Activated CD8-positive, alpha-beta memory T cell treated with anti-CD3 and anti-CD28 coated beads, Interleukin-2, amount 10 ng/mL, durations not matched to agents 7 days and 5 days (primary cell): ENCODE data around the gene RAP2B. TPM values are rescaled to one million over a fixed set of nuclear protein-coding genes. Genes with fewer than 3 reads are reported as not detected.
"Not testable (repeated sequence)": the region's sequence is repeated elsewhere in the genome, so short reads cannot be mapped to it uniquely, and the experiment has no call there.

ENCODE experiments used
- ATAC-seq: fragments of 150-1000 bp; cut with Tn5 transposase; one replicate; pipeline ENCODE4 v1.10.0; 2021; ENCODE audit warnings: moderate library complexity
- CTCF ChIA-PET: fragments of 350-600 bp; sonication (Branson Sonifier 250); formaldehyde crosslinking; loops from one replicate; lab custom pipeline; 2021; ENCODE audit warnings: antibody characterized with exemption; lab: Charles Lee
- DNase-seq: peaks from one replicate; pipeline ENCODE4 v3.0.0-alpha.2; 2020
- H3K27ac Mint-ChIP-seq: one replicate; pipeline ENCODE4 v1.8.0; 2021; ENCODE audit warnings: mild to moderate bottlenecking, mixed read lengths
- H3K27me3 Mint-ChIP-seq: one replicate; pipeline ENCODE4 v1.8.0; 2021; ENCODE audit warnings: mixed read lengths
- H3K36me3 Mint-ChIP-seq: one replicate; pipeline ENCODE4 v1.8.0; 2021; ENCODE audit warnings: mild to moderate bottlenecking, mixed read lengths
- H3K4me1 Mint-ChIP-seq: one replicate; pipeline ENCODE4 v1.8.0; 2021; ENCODE audit warnings: mixed read lengths
- H3K4me3 Mint-ChIP-seq: one replicate; pipeline ENCODE4 v1.8.0; 2021; ENCODE audit warnings: mild to moderate bottlenecking, moderate library complexity, mixed read lengths
- H3K9me3 Mint-ChIP-seq: one replicate; pipeline ENCODE4 v1.8.0; 2022; ENCODE audit warnings: low read depth, mixed read lengths
- total RNA-seq, 2 experiments: library from RNA; stranded (reverse); gene quantifications; one replicate each; pipeline ENCODE4 v1.2.3, GENCODE V29; 2021

RAP2B gene
- 10 to 100 TPM; 17.3 to 22.4 TPM for total RNA-seq

DNA sequence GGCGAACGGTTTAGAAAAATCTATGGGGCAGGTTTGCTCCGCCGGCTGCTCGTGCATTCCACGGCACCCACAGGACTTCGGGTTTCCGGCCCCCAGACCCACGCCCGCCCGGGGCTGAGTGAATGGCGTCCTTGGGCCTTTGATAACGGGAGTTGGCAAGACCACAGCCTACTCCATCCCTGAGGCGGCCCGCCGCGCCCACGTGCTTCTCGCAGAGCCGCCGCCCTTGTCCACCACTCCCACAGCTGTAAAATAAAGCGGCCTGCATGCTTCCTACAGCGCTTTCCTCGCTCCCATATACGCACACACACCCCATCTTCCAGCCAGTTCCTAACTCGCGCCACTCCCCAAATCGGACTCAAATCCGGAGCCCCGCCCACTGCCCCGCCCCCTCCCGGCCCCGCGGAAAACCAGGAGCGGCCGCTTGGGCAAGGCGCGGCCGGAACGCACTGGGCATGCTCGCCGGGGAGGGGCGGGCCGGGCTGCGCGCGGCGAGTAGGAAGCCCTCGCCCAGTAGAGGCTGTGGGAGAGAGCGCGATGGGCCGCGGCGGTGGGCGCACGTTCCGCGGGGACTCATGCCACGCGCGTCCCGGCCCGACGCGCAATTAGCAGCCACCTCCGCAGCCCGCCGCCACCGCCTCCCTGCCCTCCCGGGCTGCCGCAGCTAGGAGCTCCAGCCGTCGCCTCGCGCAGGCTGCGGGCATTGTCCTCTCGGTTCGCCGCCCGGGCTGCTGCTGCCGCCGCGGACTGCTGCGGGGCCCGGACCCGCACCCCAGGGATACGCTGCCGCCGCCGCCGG is at the start of gene RAP2B:
TSS of gene RAP2B (plus strand) at position 513 of the 799 bp plus-strand sequence. CDS start 468 bp downstream, outside the sequence.
- CTCF ChIA-PET: interaction anchor here (0.9 to 6.5 kb wide), 8 partner anchors 8 to 434 kb away, joined by 3 to 35 read pairs (median 7); no protein-coding TSS in a partner anchor
- H3K36me3 Mint-ChIP-seq: peaks cover 39% of the 10 kb centered on the region

DNA sequence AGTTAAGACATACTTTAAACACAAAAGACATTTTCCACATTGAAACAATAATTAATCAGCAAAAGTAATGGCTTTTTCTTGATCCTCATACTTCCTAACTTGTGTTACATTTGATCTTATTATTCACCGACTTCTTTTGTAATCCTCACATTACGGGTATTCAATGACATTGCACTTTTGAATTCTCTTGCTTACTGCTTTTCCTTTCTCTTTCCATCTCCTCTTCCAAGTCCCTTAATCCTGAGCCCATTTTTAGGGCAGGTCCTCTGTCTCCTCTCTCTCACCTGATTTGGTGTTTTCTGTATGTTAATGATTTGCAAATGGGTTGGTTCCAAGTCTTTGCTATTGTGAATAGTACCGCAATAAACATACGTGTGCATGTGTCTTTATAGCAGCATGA is 48.5 kb upstream of the RAP2B start:
- CTCF ChIA-PET: no interaction called here
- Mint-ChIP-seq H3K4me1 (no peaks in the 10 kb centered on the region), H3K36me3 (no peaks in the 10 kb centered on the region), H3K27ac (no peak overlapping the region), H3K27me3 (peaks cover 2% of the 10 kb centered on the region), H3K9me3 (no peaks in the 10 kb centered on the region), H3K4me3 (no peak overlapping the region)
- ATAC-seq (no peak), DNase-seq (no peak)

More for the DNA sequence above, at the start of gene RAP2B:
- peak within 1 kb of the TSS; percentile 95 for H3K27ac Mint-ChIP-seq
- H3K4me3 Mint-ChIP-seq: peak within 1 kb of the TSS; percentile 99
- H3K4me1 Mint-ChIP-seq: peaks cover 41% of the 10 kb centered on the region
- peak; percentile 71 for ATAC-seq
- H3K9me3 Mint-ChIP-seq: no peaks in the 10 kb centered on the region
- H3K27me3 Mint-ChIP-seq: no peaks in the 10 kb centered on the region
- DNase-seq: peak; percentile 98

DNA sequence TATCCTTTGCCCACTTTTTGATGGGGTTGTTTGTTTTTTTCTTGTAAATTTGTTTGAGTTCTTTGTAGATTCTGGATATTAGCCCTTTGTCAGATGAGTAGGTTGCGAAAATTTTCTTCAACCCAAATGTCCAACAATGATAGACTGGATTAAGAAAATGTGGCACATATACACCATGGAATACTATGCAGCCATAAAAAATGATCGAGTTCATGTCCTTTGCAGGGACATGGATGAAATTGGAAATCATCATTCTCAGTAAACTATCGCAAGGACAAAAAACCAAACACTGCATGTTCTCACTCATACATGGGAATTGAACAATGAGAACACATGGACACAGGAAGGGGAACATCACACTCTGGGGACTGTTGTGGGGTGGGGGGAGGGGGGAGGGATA is 47.8 kb upstream of the RAP2B start:
- DNase-seq, H3K27ac Mint-ChIP-seq, H3K4me3 Mint-ChIP-seq, H3K4me1 Mint-ChIP-seq, H3K9me3 Mint-ChIP-seq, H3K27me3 Mint-ChIP-seq, ATAC-seq, CTCF ChIA-PET, H3K36me3 Mint-ChIP-seq: not testable (repeated sequence)

DNA sequence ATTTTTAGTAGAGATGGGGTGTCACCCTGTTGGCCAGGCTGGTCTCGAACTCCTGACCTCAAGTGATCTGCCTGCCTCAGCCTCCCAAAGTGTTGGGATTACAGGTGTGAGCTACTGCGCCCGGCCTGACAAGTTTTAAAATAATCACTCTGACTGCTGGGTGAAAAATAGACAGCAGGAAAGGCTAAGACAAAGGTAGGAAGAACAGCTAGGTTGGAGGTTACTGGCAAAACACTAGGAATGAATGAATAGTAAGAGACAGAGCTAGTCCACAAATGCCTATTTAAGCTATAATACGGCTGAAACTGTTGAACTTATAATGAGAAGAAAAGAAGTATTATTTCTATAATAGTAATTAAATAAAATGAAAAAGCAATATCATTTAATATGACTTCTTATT is 46.7 kb upstream of the RAP2B start:
- Mint-ChIP-seq H3K4me1 (no peaks in the 10 kb centered on the region), H3K9me3 (no peaks in the 10 kb centered on the region), H3K27me3 (peaks cover 2% of the 10 kb centered on the region), H3K36me3 (no peaks in the 10 kb centered on the region), H3K4me3 (no peak overlapping the region), H3K27ac (no peak overlapping the region)
- ATAC-seq: no peak
- CTCF ChIA-PET: no interaction called here
- DNase-seq: no peak

DNA sequence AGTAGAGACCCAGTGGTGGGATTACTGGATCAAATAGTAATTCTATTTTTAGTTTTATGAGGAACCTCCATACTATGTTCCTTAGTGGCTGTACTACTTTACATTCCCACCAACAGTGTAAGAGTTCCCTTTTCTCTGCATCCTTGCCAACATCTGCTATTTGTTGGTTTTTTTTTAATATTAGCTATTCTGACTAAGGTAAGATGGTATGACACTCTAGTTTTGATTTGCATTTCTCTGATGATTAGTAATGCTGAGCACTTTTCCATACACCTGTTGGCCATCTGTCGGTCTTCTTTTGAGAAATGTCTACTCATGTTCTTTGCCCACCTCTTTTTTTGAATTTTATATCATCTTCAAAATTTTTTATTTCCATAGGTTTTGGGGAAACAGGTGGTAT is 34.2 kb upstream of the RAP2B start:
- Mint-ChIP-seq H3K4me1 (peaks cover 7% of the 10 kb centered on the region), H3K9me3 (no peaks in the 10 kb centered on the region), H3K4me3 (no peak overlapping the region), H3K27ac (no peak overlapping the region), H3K36me3 (no peaks in the 10 kb centered on the region), H3K27me3 (no peaks in the 10 kb centered on the region)
- CTCF ChIA-PET: no interaction called here
- ATAC-seq (no peak), DNase-seq (no peak)

DNA sequence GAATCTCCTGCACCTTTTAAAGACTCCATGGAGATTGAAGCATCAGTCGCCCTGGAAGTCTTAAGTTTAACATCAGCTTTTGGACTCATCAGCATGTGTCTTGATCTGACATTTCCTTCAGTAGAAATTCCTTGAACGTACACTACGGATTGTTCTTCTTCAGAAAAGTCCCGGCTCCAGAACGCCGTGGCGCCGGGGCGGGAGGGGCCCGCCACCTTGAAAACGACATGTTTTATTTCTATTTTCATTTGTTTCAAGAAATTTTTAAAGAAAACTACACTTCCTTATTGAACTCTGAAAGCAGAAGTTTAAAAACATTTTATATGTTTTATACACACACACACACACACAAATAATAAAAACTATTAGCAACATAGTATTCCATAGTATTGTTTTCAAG is 32.6 kb upstream of the RAP2B start:
- Mint-ChIP-seq H3K27ac (no peak overlapping the region), H3K36me3 (no peaks in the 10 kb centered on the region), H3K9me3 (no peaks in the 10 kb centered on the region), H3K27me3 (no peaks in the 10 kb centered on the region), H3K4me1 (peaks cover 7% of the 10 kb centered on the region), H3K4me3 (no peak overlapping the region)
- no peak for DNase-seq
- CTCF ChIA-PET: no interaction called here
- no peak for ATAC-seq

DNA sequence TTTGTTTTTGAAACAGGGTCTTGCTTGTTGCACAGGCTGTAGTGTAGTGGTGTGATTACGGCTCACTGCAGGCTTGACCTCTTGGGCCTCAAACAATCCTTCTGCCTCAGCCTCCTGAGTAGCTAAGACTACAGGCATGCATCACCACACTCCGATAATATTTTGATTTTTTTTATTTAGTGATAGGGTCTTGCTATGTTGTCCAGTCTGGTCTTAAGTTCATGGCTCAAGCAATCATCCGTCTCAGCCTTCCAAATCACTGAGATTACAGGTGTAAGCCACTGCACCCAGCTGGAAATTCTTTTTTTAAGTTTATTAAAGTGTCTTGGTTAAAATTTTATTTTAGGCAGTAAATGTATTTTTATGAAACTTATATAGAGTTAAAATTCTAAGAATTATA is 32.2 kb upstream of the RAP2B start:
- Mint-ChIP-seq H3K27ac (no peak overlapping the region), H3K4me1 (peaks cover 7% of the 10 kb centered on the region), H3K27me3 (no peaks in the 10 kb centered on the region), H3K4me3 (no peak overlapping the region), H3K9me3 (no peaks in the 10 kb centered on the region), H3K36me3 (no peaks in the 10 kb centered on the region)
- no peak for ATAC-seq
- DNase-seq: no peak
- CTCF ChIA-PET: no interaction called here

DNA sequence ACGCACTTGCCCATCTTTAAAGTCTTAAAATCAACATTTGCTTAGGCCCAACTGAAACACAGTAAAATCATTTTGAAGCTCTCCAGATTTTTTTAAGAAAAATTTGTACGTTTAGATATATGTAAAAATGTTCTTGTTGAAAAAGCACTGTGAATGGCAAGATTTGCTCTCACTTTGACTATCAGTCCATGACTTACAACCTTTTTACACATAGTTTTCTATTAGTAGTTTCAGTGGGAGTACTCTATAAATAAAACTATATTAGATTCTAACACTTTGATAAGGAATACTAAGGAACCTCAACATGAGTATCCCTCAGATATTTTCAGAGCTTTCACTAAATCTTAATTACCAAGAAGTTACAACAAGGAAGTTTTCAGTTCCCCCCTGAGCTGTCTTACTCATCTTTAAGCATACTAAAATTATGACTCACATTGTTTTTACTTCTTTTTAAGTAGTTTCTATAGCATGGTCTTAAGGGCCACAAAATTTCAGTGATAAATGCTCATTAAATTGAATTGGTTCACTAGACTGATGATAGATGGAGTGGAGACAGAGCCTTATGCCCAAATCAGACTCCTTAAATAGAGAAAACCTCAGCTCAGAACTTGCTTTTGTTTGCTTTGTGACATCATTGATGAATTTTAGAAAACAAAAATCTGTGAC is 31.6 kb upstream of the RAP2B start:
- Mint-ChIP-seq H3K36me3 (no peaks in the 10 kb centered on the region), H3K27ac (no peak overlapping the region), H3K4me1 (peaks cover 7% of the 10 kb centered on the region), H3K9me3 (no peaks in the 10 kb centered on the region), H3K4me3 (no peak overlapping the region), H3K27me3 (no peaks in the 10 kb centered on the region)
- no peak for ATAC-seq
- no peak for DNase-seq
- CTCF ChIA-PET: interaction anchor here (0.6 to 0.7 kb wide), 2 partner anchors 9 to 352 kb away, joined by 3 read pairs; no protein-coding TSS in a partner anchor

DNA sequence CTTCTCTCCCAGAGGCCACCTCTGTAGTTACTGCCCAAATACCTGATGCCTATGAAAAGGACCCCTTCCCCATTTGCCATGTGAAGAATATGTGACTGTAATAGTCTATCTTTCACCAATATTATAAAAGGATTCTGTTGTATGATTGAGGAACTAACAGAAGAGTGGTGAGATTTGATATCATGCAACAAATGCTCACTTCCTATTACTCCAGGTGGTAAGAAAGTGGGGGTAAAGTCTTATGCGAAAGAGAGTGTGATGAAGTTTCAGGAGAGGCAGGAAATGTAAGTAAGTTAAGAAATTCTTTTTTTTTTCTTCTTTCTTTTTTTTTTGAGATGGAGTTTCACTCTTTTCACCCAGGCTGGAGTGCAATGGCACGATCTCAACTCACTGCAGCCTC is 24.4 kb upstream of the RAP2B start:
- Mint-ChIP-seq H3K4me3 (no peak overlapping the region), H3K27me3 (no peaks in the 10 kb centered on the region), H3K27ac (no peak overlapping the region), H3K9me3 (no peaks in the 10 kb centered on the region), H3K36me3 (no peaks in the 10 kb centered on the region), H3K4me1 (peaks cover 34% of the 10 kb centered on the region)
- CTCF ChIA-PET: no interaction called here
- no peak for ATAC-seq
- no peak for DNase-seq

DNA sequence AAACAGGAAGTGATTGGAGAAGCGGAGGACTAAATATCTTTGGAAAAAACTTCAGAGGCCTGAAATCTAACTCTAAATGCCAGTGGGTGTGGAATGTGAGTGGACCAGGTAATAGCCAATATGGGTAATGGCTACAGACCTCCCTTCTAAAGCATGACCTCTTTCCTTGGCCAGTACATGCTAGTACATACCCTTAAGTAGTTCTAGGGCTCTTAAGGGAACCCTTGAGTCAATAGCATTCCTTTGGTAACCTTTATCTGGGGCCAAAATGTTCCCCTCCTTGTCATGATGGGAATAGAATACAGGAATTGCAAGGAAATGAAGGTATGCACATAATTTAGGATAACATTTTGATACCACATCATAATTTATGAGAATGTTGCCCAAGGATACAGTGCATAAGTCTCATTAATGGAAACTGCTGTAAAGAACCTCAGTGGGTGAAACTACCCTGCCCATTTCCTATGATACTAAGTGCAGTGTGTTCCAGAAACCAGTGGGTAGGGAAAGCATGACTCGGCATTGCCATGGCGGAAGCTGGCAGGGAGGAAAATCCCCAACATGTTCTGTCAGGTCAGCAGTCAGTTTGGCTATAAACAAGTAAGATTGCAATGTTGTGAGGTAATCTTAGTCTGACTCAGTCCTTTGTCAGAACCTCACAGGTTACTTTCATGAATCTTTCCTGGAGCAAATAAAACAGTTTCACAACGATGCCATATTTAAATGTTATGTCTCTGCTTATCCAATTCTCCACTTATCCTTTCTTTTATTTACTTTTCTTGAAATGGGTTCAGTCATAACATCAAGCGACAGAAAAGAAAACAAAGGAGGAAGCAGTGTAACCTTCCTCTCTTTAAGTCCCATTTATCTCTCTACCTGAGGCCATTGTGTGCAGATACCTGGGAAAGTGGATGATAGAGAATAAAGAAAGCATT is 23.5 kb upstream of the RAP2B start:
- ATAC-seq: peak; percentile 63

DNA sequence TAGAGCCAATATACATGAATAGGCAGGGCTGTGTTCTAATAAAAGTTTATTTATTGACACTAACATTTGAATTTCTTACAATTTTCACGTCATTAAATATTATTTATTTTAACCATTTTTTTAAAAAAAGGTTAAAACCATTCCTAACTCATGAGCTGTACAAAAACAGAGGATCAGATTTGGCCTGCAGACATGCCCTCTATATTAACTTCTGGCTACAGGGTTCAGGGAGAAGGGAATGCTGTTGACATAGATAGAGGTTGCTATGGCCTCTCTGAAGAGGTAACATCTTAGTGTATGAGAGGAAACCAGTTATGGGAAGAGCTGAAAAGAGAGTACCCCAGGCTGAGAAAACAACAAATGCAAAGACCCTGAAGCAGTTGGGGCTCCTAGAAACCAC is 19.1 kb upstream of the RAP2B start:
- Mint-ChIP-seq H3K9me3 (no peaks in the 10 kb centered on the region), H3K27me3 (no peaks in the 10 kb centered on the region), H3K36me3 (no peaks in the 10 kb centered on the region), H3K4me3 (no peak overlapping the region), H3K4me1 (peaks cover 46% of the 10 kb centered on the region), H3K27ac (no peak overlapping the region)
- no peak for ATAC-seq
- no peak for DNase-seq
- CTCF ChIA-PET: no interaction called here

More for the DNA sequence above, 23.5 kb upstream of the RAP2B start:
- no peaks in the 10 kb centered on the region for H3K36me3 Mint-ChIP-seq
- peak overlapping the region; percentile 77 for H3K27ac Mint-ChIP-seq
- peak; percentile 73 for DNase-seq
- no peaks in the 10 kb centered on the region for H3K27me3 Mint-ChIP-seq
- H3K9me3 Mint-ChIP-seq: no peaks in the 10 kb centered on the region
- CTCF ChIA-PET: no interaction called here
- no peak overlapping the region for H3K4me3 Mint-ChIP-seq
- H3K4me1 Mint-ChIP-seq: peaks cover 34% of the 10 kb centered on the region

DNA sequence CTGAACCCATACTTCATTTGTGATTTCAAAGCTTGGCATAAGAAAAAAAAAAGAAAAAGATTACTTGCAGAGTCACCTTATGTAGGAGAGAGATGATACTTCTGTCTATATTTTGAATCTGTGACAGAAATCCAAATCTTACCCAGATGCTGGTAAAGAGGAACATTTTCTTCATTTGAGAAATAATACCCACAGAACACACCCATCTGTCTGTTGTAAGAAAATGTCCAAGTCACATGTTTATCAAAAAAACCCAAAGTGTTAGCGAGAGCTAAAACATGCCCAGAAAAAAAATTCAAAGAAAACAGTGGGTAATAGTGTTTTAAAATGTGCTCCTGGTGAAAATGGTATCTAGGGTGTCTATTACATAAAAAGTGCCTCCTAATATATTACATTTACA is 18.0 kb upstream of the RAP2B start:
- ATAC-seq: no peak
- Mint-ChIP-seq H3K27ac (no peak overlapping the region), H3K9me3 (no peaks in the 10 kb centered on the region), H3K4me3 (no peak overlapping the region), H3K4me1 (peaks cover 35% of the 10 kb centered on the region), H3K27me3 (no peaks in the 10 kb centered on the region), H3K36me3 (no peaks in the 10 kb centered on the region)
- CTCF ChIA-PET: no interaction called here
- DNase-seq: no peak

DNA sequence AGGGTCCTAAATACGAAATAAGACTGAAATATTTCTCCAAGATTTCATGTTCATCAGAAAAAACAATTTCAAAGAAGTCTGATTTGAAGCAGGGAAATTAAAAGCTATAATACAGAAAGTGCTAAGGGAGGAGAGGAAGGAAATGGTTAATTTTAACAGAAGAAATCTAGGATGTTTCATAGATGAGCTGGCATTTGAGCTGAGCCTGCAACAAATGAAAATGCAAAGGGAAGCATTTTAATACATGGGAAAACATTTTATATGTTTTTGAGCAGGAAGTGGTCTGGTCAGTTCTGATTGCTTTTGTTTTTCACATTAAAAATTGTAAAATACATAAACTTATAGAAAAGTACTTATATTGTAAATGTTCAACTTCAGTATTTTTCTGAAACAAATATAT is 17.2 kb upstream of the RAP2B start:
- Mint-ChIP-seq H3K9me3 (no peaks in the 10 kb centered on the region), H3K27ac (no peak overlapping the region), H3K4me1 (peaks cover 30% of the 10 kb centered on the region), H3K27me3 (no peaks in the 10 kb centered on the region), H3K4me3 (no peak overlapping the region), H3K36me3 (no peaks in the 10 kb centered on the region)
- no peak for DNase-seq
- CTCF ChIA-PET: no interaction called here
- ATAC-seq: no peak
